MG63 (cell line): ENCODE data around the gene CSTB. TPM values are rescaled to one million over a fixed set of nuclear protein-coding genes. Genes with fewer than 3 reads are reported as not detected.

Source experiments
- DNase-seq: peaks from one replicate; pipeline ENCODE4 v3.0.0-alpha.2; 2020
- H3K27me3 ChIP-seq: fragments of 250-450 bp; sonication (Bioruptor Pico); 2 replicates; pipeline ENCODE4 v1.5.1; 2020; ENCODE audit warnings: mild to moderate bottlenecking, moderate library complexity
- H3K36me3 ChIP-seq: fragments of 250-450 bp; sonication (Bioruptor Pico); 2 replicates; pipeline ENCODE4 v1.5.1; 2020; ENCODE audit warnings: mild to moderate bottlenecking, moderate library complexity
- H3K4me3 ChIP-seq: fragments of 250-450 bp; sonication (Bioruptor Pico); 2 replicates; pipeline ENCODE4 v1.5.1; 2020; ENCODE audit warnings: mild to moderate bottlenecking, moderate library complexity
- H3K9me3 ChIP-seq: fragments of 250-450 bp; sonication (Bioruptor Pico); 2 replicates; pipeline ENCODE4 v1.5.1; 2020; ENCODE audit warnings: mild to moderate bottlenecking, moderate library complexity
- total RNA-seq: library from RNA; depleted of rRNA; stranded (reverse); fragments of >200 nt; shearing (Covaris generic); gene quantifications from 2 replicates; pipeline ENCODE4 v1.2.3, GENCODE V29; 2014; ENCODE audit warnings: low replicate concordance

Gene CSTB
- total RNA-seq, 1 experiment from 2014 or later: 5.5 TPM

DNA sequence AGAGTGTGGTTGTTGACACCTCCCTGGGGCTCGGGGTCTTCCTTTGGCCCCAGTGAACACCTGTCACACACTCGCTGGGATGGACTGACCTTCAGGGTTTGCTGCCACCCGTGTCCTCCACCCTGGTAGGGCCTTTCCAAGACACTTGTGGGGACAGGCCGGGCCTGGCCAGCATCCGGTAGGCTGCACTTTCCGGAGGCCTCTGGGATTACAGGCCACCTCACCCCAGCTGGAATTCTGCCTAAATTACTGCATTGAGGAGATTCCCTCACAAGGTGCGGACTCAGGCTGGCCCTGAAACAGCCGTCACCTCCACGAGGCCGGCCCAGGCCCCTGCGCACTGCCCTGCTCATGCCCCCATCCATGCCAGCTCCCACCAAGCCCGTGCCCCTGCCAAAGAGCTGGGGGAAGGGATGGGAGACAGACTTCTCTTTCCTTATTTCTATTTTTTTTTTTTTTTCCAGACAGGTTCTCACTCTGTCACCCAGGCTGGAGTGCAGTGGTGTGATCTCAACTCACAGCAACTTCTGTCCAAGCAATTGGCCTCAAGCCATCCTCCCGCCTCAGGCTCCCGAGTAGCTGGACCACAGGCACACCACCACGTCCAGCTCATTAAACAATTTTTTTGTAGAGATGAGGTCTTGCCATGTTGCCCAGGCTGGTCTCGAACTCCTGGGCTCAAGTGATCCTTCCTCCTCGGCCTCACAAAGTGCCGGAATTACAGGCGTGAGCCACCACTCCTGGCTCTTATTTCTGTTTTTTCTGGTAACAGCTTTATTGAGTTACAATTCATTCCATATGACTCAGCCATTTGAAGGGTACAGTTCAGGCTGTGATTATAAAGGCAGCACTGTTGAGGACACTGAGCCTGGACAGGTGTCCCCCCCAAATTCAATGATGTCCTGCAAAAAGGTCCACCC, 11.3 kb downstream of the CSTB start:
- H3K9me3 ChIP-seq: no peaks in the 10 kb centered on the region
- H3K4me3 ChIP-seq: no peak overlapping the region
- no peak for DNase-seq

DNA sequence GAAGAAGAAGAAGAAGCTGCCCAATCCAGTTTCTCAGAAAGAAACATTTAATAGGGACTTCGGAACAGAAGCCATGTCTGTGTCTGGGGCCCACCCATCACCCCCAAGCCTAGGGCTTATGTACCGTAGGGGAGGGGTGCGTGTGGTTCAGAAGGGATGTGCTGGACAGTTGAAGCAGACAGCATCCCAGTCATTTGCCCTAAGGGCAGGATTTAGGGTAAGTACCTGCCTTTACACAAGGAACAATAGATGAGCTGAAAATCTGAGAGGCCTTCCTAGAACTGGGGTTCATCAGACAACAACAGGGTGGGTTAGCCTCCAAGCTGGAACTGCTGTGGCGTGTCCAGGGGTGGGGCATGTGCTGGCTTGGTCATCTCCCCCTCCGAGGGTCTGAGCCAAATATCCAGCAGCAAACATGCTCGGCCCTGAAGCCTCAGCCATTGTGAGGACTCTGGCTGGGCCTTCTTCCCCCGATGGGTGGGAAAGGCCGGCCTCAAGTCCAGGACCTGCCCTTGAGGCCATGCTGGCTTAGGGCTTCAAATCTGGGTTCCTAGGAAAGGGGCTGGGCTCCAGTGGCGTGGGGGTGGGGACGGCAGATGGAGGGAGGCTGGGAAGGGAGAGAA, 12.1 kb downstream of the CSTB start:
- peaks cover 46% of the 10 kb centered on the region for H3K36me3 ChIP-seq
- no peaks in the 10 kb centered on the region for H3K27me3 ChIP-seq
- no peak for DNase-seq
- H3K9me3 ChIP-seq: no peaks in the 10 kb centered on the region
- H3K4me3 ChIP-seq: no peak overlapping the region

More for the DNA sequence above, 11.3 kb downstream of the CSTB start:
- peaks cover 41% of the 10 kb centered on the region for H3K36me3 ChIP-seq
- H3K27me3 ChIP-seq: no peaks in the 10 kb centered on the region

DNA sequence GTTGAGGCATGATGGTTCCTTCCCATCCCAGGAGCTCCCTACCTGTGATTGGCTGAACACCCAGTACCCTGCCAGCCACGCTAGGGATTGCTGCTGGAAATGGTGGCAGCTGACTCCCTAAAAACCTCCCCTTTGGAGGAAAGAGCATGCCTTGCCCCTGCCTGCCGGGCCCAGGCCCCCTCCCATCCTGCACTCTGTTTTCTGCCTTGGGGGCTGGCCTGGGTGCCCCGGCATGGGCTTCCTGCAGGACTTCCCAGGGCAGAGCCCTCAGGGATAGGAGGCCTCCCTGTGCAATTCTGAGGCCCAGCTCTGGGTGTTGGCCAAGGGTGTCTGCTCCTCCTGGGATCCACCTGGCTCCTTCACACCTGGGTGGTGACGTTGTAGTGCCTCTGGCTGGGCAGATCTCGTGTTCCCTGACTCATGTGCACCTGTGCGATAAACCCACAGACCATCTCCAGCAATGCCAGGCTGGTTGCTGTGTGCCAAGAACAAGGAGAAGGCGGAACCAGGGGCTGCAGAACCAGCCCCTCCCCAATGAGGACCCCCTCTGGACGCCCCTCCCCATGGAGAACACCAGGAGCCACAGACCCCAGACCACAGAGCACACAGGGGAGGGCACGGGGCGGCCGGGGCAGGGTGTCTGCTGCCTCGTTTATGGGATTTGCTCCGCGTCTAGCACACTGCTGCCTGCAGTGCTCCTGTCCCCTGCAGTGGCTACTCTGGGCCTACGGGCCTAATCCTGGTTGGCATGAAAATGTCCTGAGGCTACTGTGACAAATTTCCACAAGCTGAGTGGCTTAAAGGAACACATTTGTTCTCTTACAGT, 13.6 kb downstream of the CSTB start:
- H3K27me3 ChIP-seq: no peaks in the 10 kb centered on the region
- no peak overlapping the region for H3K4me3 ChIP-seq
- H3K36me3 ChIP-seq: peaks cover 57% of the 10 kb centered on the region
- H3K9me3 ChIP-seq: no peaks in the 10 kb centered on the region
- no peak for DNase-seq

DNA sequence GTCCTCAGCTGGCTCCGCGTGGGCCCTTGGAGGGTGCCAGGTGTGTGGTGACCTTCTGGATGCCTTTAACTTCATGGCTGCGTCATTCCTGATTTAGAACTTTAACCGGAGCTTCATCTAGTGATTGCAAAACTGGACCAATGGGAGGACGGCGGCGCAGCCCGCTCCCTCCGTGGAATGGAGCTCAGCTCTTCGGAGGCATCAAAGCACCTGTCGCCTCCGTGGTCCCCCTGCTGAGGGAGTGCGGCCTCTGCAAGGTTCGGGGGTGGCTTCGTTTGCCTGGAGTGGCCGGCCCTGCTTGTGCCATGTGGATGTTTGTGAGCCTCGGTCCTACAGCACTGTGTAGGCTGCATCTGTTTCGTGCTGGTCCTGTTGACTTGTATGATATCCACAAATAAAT, 14.2 kb downstream of the CSTB start:
- Histone ChIP-seq H3K27me3 (no peaks in the 10 kb centered on the region), H3K9me3 (no peaks in the 10 kb centered on the region), H3K36me3 (peaks cover 62% of the 10 kb centered on the region), H3K4me3 (no peak overlapping the region)
- DNase-seq: no peak

DNA sequence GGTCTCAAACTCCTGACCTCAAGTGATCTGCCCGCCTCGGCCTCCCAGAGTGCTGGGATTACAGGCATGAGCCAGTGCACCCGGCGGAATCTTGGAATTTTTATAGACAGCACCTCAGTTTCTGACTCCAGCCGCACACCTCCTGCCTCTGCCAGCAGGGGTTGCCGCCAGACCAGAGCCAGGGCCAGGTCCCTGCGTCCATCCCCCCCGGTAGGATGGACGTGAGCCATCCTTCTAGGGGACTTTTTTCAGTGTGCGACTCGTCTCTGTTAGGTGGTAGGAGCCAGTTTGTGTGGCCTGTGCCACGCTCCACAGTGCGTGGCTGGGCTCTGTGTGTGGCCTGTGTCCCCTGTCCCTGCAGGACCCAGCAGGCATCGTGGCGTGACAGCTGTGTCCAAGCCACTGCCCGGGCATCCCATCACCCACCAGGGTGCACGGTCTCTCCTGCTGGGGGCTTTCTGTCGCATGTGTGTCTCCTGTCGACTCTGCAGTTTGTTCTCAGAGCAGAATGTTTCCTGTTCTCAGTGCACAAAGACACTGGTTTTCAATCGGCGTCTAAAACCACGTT, 15.6 kb downstream of the CSTB start:
- Histone ChIP-seq H3K36me3 (peaks cover 73% of the 10 kb centered on the region), H3K27me3 (no peaks in the 10 kb centered on the region), H3K9me3 (no peaks in the 10 kb centered on the region), H3K4me3 (no peak overlapping the region)
- no peak for DNase-seq

DNA sequence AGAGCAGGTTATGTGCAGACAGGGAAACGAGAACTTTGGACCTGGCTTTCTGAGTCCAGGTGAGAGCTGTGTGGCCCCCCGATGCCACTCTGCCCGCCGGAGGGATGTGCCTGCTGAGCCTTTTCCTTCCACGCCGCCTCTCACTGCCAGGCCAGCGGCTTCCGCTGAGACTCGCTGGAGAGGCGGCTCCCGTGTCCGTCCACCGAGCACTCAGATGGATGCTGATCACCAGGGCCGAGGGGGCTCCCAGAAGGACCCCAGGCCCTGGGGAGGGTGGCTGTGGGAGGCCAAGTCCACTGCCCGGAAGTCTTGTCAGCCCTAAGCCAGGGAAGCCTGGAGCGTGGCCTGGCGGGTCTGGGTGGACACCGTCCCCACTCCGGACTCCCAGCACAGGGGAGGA, 16.5 kb downstream of the CSTB start:
- DNase-seq: no peak
- H3K4me3 ChIP-seq: no peak overlapping the region
- H3K27me3 ChIP-seq: no peaks in the 10 kb centered on the region
- no peaks in the 10 kb centered on the region for H3K9me3 ChIP-seq
- peaks cover 73% of the 10 kb centered on the region for H3K36me3 ChIP-seq

DNA sequence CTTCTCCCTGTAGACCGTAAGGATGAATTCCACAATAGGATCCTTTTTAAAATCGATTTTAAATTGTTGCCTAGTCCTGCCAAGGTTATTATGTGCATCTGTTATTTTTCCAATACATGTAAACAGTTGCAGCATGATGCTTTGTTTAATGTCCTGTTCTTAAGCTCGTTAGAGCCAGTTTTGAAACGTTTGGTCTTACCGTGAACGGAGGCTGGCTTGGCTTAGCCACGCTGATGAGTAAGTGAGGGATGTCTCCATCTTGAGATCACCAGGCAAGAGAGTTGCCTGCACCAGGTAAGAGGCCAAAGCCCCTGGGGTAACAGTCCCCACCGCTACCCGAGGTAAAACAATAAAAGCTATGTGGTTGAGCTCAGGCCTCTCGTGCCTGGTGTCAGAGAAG, 17.3 kb downstream of the CSTB start:
- H3K27me3 ChIP-seq: no peaks in the 10 kb centered on the region
- no peaks in the 10 kb centered on the region for H3K9me3 ChIP-seq
- H3K36me3 ChIP-seq: peaks cover 79% of the 10 kb centered on the region
- no peak overlapping the region for H3K4me3 ChIP-seq
- DNase-seq: no peak

DNA sequence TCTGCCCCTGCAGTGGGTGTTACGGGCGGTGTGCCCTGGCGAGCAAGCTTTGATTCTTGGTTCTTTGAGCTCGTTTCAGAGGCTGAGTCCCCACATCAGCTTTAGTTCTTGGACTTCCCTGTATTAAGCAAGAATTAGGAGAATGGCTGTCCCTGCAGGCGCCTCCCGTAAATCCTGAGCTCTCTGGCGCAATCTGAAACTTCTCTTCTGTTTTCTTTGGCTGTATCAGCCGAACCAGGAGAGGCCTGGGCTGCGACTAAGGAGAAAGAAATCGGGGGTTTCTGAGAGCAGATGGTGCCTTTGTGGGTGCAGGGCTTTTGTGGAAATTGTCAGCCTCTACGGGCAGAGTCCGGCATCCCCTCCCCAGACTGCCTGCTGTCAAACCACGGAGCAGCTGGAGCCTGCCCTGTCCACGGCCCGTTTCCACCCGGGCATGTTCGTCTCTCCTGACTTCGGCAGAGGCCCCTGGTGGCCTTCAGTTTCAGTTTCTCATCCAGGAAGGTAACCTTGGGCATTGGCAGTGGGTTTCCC, 17.9 kb downstream of the CSTB start:
- Histone ChIP-seq H3K27me3 (no peaks in the 10 kb centered on the region), H3K36me3 (peaks cover 82% of the 10 kb centered on the region), H3K9me3 (no peaks in the 10 kb centered on the region), H3K4me3 (no peak overlapping the region)
- DNase-seq: no peak

DNA sequence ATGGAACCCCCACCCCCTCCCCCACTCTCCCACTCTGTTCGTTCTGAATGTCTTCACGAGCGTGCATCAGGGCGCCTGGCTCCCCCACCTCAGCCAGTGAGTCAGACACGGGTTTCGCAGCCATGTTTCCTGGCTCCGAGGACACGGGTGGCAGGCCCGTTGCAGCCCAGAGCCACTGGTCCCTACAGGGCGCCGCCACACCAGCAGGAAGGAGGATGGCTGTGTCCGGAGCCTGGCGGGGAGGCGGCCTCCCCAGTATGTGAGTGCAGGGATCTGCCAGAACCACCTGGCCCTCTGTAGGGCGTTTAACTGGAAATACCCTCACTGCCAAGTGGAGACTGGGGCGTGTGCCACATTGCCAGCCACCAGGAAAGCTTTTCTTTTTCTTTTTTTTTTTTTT, 18.5 kb downstream of the CSTB start:
- no peak for DNase-seq
- H3K4me3 ChIP-seq: no peak overlapping the region
- no peaks in the 10 kb centered on the region for H3K27me3 ChIP-seq
- no peaks in the 10 kb centered on the region for H3K9me3 ChIP-seq
- H3K36me3 ChIP-seq: peaks cover 82% of the 10 kb centered on the region

DNA sequence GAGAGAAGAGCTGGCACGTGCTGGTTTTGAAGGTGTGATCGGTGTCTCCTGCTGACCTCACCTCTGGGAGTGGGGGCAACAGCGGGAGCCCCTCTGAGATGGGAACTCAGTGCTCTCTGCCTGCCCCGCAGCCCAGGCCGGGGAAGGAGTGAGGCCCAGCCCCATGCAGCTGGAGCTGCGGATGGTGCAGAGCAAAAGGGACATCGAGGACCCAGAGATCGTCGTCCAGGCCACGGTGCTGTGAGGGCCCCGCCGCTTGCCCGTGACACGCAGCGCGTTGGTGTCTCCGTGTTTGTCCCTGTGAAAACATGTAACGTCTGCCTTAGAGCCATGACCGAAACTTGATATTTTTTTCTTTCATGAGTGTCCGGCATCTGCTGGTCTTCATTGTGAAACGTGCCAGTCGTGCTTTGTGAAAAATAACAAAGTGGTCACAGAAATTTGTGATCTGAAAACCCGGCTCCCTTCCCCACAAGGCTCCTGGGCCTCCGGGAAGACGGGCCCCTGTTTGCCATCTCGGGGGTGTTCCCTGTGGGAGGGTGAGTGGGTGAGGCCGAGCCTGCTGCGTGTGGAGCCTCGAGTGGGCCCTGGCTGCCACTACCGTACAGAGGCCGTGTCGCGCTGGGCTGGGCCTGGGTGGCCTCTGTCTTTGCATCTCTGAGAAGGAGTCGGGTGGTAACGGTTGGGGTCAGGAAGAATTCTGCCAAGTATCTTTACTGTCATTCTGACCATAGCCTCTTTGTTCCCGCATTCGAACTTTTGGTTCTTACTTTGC, 20.1 kb downstream of the CSTB start:
- no peak for DNase-seq
- Histone ChIP-seq H3K9me3 (no peaks in the 10 kb centered on the region), H3K27me3 (no peaks in the 10 kb centered on the region), H3K4me3 (no peak overlapping the region), H3K36me3 (peaks cover 83% of the 10 kb centered on the region)

DNA sequence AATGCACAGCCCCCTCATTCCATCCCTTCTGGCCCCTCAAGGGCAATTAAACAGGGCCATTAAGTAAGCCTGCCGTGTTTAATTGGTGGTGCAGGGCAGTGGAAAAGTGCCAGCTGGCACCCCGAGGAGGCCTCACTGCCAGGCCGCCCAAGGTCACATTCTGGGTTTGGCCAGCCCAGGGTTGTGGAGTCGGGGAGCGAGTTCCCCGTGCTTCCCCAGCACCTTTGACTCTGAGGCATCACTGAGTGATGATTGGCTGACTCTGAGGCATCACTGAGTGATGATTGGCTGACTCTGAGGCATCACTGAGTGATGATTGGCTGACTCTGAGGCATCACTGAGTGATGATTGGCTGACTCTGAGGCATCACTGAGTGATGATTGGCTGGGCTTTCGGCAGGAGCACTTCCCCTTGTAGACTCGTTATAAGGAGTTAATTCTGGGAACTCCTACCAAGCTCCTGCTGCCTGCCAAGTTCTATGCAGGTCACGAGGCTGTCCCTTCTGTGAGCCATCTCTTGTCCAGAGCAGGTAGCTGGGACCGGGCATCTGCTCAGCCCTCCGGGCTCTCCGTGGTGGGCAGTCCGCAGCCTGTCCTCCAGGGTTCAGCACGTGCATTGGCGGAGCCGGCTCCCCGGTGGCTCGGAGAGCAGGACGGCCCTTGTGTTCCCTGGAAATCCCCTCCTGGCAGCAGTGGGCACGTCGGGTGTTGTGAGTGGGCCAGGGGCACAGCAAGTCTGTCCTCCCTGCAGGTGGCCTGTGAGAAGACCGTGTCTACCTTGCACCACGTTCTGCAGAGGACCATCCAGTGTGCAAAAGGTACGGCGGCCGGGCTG, 20.9 kb downstream of the CSTB start:
- Histone ChIP-seq H3K4me3 (no peak overlapping the region), H3K36me3 (peaks cover 82% of the 10 kb centered on the region), H3K9me3 (no peaks in the 10 kb centered on the region), H3K27me3 (no peaks in the 10 kb centered on the region)
- no peak for DNase-seq

DNA sequence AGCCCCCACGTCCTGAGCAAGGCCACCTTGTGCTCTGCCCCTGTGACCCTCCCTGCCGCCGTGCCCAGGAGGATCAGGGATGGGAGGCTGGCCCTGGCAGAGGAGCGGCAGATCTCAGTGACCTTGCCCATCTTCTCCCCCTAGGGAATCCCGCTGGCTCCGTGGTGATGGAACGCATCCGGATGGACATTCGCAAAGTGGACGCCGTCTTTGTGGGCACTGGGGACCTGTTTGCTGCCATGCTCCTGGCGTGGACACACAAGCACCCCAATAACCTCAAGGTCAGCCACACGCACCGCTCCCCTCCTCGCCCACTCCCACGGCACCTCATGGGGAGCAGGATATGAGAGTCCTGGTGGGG, 22.7 kb downstream of the CSTB start:
- DNase-seq: no peak
- H3K4me3 ChIP-seq: no peak overlapping the region
- H3K36me3 ChIP-seq: peaks cover 88% of the 10 kb centered on the region
- no peaks in the 10 kb centered on the region for H3K9me3 ChIP-seq
- no peaks in the 10 kb centered on the region for H3K27me3 ChIP-seq

DNA sequence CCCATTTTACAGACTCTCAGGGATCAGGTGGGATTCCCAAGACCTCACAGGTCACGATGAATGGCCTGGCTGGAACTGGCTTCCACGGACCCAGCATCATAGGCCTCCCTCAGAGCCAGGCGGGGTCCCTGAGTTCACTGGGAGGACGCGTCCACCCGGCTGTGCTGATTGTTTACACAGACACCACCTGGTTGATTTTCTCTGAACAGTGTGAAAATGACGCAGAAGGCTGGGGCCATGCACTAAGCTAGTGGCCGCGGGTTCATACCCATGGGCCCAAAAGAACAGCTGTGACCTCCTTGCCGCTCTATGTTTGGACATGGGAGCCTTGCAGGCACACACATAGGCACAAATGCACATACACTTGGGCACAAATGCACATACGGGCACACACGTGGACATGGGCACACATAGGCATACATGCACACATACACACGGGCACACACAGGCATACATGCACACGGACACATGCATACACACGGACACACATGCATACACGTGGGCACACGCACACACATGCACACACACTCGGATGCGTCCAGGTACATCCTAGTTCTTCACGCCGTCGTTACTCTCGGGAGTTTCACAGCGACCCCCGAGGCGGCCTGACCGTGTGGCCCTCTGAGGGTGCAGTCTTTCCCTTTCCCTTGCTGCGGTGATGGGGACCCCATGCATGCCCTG, 23.2 kb downstream of the CSTB start:
- no peak overlapping the region for H3K4me3 ChIP-seq
- H3K27me3 ChIP-seq: no peaks in the 10 kb centered on the region
- no peaks in the 10 kb centered on the region for H3K9me3 ChIP-seq
- no peak for DNase-seq
- peaks cover 84% of the 10 kb centered on the region for H3K36me3 ChIP-seq

DNA sequence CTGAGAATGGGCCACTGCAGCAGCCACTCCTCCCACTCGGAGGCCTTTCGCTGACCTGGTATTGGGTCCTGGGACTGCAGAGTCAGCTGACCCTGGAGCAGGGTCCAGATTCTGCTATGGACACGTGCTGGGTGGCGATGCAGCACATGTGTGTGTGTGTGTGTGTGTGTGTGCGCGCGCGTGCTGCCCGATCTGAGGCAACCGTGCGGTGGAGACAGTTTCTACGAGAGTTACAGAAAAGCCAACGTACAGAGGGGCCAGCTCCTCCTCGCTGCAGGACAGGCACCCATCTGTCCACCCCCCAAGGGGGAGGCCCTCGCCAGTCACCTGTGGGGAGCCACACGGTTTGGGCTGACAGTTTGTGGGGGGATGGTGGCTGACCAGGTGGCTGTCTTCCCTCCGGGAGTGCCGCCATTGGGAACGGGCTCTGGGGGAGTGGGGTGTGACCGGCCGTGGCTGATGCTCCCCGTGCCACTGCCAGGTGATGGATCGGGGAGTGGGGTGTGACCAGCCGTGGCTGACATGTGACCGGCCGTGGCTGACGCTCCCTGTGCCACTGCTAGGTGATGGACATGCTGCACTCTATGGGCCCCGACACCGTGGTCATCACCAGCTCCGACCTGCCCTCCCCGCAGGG, 24.0 kb downstream of the CSTB start:
- H3K36me3 ChIP-seq: peaks cover 89% of the 10 kb centered on the region
- H3K9me3 ChIP-seq: no peaks in the 10 kb centered on the region
- no peak overlapping the region for H3K4me3 ChIP-seq
- no peak for DNase-seq
- H3K27me3 ChIP-seq: no peaks in the 10 kb centered on the region
